Fibroblast of mammary gland (primary cell): ENCODE results near the gene MKLN1.
"Not testable (repeated sequence)": the region's sequence is repeated elsewhere in the genome, so short reads cannot be mapped to it uniquely, and the experiment has no call there.

Source experiments
- DNase-seq: peaks from one replicate; pipeline ENCODE4 v3.0.0-alpha.2; 2010; ENCODE audit warnings: low read depth
- H3K4me3 ChIP-seq: 2 replicates; pipeline ENCODE4 v1.5.1; 2011; ENCODE audit warnings: low read depth, mild to moderate bottlenecking, low read length, moderate library complexity; ENCODE audit not compliant: control insufficient read depth
- TF ChIP-seq, protein P1 (sequence below): conservative IDR thresholded peaks from 2 replicates; pipeline ENCODE4 v1.5.1; 2011; ENCODE audit warnings: low read depth, low read length, inconsistent platforms; ENCODE audit not compliant: control insufficient read depth, insufficient read depth

The MKLN1 gene

DNA sequence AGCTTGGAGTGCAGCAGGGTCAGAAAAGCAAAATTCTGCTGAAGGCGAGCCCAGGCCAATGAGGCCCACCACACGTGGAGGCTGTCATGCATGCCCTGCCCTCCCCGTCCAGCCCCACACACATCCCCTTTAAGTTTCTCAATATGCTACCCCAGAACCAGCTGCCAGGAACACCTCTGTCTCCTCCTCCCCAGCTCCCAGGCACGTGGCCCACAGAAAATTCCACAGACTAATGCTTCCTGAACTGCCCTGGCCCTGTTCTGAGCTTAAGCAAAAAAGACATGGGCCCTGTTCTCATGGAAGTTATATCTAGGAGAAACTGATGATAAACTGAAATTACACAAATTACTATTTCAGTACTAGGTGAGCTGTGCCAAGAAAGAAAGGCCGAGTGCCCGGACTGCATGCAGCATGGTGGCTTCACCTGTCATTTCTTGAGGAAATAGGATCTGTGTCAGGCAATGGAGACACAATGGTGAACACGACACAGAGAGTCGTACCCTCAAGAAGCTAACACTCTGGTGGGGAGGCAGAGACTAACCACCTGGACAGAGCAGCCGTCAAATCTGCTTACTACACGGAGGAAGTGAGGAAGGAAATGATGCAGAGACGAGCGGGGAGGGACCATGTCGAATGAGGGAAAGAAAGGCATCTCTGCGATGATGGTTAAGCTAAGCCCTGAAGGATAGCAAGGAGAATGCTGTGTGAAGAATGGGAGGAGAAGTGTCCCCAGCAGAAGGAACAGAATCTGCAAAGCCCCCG, 184.3 kb downstream of the MKLN1 start:
- TF ChIP-seq, protein P1, sequence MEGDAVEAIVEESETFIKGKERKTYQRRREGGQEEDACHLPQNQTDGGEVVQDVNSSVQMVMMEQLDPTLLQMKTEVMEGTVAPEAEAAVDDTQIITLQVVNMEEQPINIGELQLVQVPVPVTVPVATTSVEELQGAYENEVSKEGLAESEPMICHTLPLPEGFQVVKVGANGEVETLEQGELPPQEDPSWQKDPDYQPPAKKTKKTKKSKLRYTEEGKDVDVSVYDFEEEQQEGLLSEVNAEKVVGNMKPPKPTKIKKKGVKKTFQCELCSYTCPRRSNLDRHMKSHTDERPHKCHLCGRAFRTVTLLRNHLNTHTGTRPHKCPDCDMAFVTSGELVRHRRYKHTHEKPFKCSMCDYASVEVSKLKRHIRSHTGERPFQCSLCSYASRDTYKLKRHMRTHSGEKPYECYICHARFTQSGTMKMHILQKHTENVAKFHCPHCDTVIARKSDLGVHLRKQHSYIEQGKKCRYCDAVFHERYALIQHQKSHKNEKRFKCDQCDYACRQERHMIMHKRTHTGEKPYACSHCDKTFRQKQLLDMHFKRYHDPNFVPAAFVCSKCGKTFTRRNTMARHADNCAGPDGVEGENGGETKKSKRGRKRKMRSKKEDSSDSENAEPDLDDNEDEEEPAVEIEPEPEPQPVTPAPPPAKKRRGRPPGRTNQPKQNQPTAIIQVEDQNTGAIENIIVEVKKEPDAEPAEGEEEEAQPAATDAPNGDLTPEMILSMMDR, result no peak
- no peak for DNase-seq
- no peak overlapping the region for H3K4me3 ChIP-seq

DNA sequence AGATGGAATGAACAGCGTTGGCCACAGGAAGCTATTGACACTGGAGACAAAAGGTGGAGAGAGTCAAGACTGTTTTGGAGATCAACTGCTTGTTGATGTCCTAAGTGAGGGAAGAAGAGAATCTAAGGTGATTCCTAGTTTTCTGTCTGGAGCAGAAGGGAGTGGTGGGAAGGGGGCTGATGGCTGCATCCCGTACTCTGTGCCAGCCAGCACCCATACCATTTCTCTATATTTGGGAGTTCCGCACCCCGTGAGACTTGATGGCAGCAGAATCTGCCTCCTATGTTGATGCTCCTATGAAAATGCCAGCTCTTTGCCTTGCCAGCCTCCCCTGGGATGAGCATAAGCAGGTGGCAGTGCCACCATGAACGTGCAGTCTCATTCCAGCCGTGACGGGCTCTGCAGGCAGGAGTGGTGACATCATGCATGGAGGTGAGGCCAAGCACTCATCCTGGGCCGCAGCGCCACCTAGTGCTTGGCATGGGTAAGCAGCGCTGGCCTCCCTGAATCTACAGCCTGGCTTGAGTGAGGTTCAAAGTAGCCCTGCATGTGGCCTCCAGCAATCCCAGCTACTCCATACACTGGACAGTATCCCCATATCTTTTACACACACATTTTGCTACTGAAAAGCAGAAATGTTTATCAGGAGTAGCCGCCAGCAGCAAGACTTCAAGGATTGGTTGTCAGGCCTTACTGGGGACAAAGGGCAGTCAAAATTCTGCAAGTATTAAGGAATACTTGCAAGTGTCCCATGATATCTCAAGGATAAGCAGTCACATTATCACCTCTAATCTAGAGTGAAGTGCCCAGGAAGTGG, 185.8 kb downstream of the MKLN1 start:
- H3K4me3 ChIP-seq, result no peak overlapping the region
- TF ChIP-seq, protein P1, result peak; percentile 97
- peak; percentile 76 for DNase-seq

DNA sequence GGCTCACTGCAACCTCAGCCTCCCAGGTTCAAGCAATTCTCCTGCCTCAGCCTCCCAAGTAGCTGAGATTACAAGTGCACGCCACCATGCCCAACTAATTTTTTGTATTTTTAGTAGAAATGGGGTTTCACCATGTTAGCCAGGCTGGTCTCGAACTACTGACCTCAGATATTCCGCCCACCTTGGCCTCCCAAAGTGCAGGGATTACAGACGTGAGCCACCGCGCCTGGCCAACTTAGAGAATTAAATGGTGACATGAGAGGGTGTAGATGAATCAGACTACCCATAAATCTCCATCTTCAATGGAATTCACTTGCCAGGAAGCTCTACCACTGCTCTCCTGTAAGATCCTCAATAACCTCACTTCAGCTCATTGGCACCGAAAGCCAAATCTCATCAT, 187.8 kb downstream of the MKLN1 start:
- DNase-seq, H3K4me3 ChIP-seq: not testable (repeated sequence)

DNA sequence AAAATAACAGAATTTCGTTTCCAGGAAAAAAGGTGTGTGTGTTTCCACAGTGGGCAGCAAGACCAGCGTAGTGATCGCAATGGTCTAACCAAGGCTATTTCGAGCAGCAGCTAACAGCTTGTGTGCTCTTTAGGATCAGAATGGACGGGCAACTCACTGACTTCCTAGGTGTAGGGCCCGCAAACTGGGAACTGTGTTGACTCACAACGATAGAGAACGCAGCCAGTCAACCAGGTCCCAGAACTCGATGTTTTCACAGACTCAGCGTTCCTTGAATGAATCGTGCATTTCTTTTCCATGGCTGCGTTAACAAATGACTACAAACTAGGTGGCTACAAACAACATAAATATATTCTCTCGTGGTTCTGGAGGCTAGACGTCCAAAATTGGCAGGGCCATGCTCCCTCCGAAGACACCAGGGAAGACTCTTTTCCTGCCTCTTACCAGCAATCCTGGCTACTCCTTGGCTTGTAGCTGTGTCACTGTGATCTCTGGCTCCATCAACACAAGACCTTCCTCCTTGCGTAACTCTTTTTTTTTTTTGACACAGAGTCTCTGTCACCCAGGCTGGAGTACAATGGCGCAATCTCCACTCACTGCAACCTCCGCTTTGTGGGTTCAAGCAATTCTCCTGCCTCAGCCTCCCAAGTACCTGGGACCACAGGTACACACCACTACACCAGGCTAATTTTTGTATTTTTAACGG, 189.7 kb downstream of the MKLN1 start:
- no peak for DNase-seq
- H3K4me3 ChIP-seq, result no peak overlapping the region
- TF ChIP-seq, protein P1, result no peak

DNA sequence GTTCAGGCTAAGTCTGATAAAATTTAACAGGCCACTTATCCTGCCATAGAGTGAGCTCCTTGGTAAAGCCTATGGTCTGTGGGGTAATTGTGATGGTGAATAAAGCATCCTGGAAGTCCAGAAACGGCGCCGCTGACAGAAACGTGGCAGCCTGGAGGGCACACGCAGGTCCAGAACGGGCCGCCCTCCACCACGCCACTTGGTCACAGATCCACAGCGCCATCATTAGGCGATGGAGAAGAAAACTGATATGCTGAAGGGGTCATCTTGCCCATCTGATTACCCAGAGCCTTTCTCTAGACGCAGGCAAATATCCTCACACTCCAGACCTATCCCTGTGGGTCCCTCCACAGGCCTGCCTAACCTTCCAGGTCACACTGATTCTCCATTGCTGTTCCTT, 190.9 kb downstream of the MKLN1 start:
- no peak overlapping the region for H3K4me3 ChIP-seq
- TF ChIP-seq, protein P1, result no peak
- DNase-seq, result no peak

DNA sequence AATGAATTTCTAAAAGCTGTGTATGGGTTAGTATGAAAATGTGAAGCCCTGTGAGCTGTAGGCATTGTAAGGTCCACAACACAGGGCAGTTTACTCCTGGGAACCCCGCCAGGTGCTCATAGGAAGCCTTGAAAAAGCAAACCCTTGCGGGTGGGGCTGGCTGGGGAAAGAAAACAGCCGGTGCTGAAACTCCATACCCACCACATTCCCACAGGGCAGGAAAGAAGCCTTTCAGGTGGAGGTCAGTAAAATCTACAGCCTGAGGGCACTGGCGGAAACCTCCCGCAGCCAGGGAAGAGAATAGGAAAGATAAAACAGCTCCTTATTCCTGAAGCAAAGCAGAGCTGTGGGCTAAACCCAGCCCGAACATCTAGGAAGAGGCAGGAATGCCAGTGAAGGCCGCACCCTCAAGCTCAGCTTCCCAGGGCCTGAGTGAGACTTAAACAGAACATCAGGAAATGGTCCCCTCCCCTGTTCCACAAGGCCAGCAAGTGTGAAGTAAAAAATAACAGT, 194.0 kb downstream of the MKLN1 start:
- H3K4me3 ChIP-seq, result no peak overlapping the region
- TF ChIP-seq, protein P1, result no peak
- DNase-seq, result no peak

DNA sequence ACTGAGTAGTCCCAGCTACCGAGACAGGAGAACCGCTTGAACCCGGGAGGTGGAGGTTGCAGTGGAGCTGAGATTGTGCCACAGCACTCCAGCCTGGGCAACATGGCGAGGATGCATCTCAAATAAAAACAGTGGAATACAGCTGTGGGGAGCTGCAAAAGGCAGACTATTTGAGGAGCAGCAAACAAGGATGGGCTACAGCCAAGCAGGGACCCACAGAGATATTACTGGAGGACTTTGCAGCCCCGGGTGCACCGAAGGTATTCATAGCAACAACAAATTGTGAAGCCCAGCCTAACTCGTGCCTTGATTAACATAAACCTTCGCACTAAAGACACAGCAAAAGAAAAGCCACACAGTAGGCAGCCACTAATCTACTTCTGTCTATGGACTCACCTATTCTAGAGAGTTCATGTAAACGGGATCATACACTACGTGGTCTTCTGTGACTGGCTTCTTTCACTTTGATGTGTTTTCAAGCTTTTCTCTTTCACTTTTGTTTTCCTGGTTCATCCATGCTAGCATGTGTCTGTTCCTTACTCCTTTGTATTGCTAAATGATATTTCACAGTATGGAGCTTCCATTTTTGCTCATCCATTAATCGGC, 194.8 kb downstream of the MKLN1 start:
- no peak for DNase-seq
- TF ChIP-seq, protein P1, result no peak
- no peak overlapping the region for H3K4me3 ChIP-seq
